GM12801 (cell line): ENCODE results near the gene ZDHHC21.

Experiments used
- TF ChIP-seq, protein P1 (sequence below): IDR thresholded peaks from one replicate; pipeline ENCODE4 v1.5.1; 2011; ENCODE audit warnings: control low read depth; ENCODE audit not compliant: insufficient read length; ENCODE audit errors: extremely low read depth

Gene ZDHHC21

DNA sequence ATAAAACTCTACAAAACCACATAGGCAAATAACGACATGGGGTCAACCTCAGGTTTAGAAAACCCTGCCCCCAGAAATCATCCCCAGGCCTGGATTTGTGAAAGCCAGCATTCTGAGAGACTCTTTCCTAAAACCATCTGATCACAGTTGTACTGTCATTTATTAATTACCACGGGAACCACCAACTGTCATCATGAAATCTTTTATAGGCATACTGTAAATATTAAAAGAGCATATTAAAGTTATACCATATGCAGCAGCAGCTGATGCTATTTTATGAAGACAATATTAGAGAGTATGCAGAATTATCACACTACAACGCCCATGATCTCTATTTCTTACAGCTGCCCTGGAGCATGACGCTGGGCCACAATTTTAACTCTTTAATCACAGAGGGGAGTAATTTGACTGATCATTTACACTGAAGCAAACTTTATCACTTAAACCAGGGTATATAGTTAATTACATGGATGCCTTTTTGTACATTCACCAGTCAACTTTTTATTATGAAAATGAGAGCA, 9.0 kb upstream of the ZDHHC21 start:
- TF ChIP-seq, protein P1, sequence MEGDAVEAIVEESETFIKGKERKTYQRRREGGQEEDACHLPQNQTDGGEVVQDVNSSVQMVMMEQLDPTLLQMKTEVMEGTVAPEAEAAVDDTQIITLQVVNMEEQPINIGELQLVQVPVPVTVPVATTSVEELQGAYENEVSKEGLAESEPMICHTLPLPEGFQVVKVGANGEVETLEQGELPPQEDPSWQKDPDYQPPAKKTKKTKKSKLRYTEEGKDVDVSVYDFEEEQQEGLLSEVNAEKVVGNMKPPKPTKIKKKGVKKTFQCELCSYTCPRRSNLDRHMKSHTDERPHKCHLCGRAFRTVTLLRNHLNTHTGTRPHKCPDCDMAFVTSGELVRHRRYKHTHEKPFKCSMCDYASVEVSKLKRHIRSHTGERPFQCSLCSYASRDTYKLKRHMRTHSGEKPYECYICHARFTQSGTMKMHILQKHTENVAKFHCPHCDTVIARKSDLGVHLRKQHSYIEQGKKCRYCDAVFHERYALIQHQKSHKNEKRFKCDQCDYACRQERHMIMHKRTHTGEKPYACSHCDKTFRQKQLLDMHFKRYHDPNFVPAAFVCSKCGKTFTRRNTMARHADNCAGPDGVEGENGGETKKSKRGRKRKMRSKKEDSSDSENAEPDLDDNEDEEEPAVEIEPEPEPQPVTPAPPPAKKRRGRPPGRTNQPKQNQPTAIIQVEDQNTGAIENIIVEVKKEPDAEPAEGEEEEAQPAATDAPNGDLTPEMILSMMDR = no peak

GRCh38 chr9:14692470-14693250, 572 bp downstream of the ZDHHC21 start:
- TF ChIP-seq, protein P1 = no peak

DNA sequence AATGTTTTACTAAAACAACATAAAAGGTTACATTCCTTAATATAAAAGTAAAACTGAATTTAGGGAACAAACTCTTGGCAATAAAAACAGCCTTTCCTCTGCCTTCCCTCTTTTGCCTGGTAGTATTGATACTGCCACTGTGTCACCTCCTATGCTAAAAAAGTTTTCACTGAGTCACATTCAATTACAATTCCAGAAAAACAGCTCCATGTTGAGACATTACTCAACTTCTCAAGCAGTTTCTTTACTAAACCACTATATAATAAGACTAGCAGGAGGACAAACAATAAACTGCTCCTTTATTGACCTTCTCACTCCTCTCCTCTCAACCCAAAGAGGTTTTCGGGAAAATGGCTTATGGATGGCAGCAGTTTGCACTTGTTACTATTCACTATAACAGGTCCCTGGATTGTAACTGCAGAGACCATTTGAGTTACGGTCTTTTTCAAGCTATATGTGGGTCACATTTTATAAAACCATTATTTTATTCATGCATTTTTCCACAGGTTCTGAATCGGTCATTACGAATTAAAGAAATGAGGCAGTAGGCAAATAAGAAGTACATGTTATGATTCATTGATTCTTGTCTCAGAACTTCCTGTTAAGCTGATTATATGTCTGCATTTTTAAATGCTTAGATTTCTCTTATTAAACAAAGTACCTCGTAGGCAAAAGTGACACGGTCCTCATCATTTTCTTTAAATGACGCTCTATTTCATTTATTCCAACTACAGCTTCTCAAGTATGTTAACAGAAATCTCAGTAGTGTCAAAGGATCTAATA, 2.1 kb downstream of the ZDHHC21 start:
- TF ChIP-seq, protein P1 = no peak

DNA sequence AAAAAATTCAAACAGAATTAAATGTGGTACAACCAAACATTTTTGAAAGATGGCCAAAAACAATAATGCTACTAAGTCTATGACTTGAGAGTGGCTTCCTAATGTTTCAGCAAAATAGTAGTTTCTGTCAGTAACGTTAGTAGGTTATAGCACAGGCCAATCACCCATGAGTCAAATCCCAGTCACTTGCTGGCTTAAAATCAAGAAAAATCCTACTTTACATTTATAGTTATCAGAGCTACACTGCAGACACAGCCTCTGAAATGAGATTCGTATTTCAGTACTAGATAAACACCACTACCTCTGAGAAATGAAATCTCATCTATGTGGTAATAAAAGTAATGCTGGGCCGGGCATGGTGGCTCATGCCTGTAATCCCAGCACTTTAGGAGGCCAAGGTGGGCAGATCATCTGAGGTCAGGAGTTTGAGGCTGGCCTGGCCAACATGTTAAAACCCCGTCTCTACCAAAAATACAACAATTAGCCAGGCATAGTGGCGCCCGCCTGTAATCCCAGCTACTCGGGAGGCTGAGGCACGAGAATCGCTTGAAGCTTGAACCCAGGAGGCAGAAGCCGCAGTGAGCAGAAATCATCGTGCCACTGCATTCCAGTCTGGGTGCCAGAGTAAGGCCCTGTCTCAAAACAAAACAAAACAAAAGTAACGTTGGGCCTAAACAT, 6.1 kb downstream of the ZDHHC21 start:
- TF ChIP-seq, protein P1 = no peak

GRCh38 chr9:14686168-14686567, 7.1 kb downstream of the ZDHHC21 start:
- TF ChIP-seq, protein P1 = no peak

GRCh38 chr9:14678776-14679175, 14.5 kb downstream of the ZDHHC21 start:
- TF ChIP-seq, protein P1 = no peak

- TF ChIP-seq, protein P1 = no peak
Observed at GRCh38 chr9:14677872-14678271, 15.4 kb downstream of the ZDHHC21 start.
